Panc1 (cell line): ENCODE data around the gene DBNDD2.

Experiments
- CTCF ChIP-seq: fragments of 450-650 bp; IDR thresholded peaks from 2 replicates; pipeline ENCODE4 v1.5.1; 2017; ENCODE audit warnings: mild to moderate bottlenecking
- POLR2AphosphoS5 ChIP-seq: IDR thresholded peaks from 2 replicates; pipeline ENCODE4 v1.6.1; 2012; ENCODE audit warnings: mild to moderate bottlenecking, low read depth, low read length, moderate library complexity
- REST ChIP-seq, 2 experiments: IDR thresholded peaks; 2 replicates each; pipeline ENCODE4 v1.6.1; 2011 to 2012; ENCODE audit warnings: low read depth in 2 of 2, control low read depth in 1 of 2, low read length in 1 of 2, mild to moderate bottlenecking in 1 of 2, moderate library complexity in 1 of 2; ENCODE audit not compliant: insufficient read depth in 1 of 2
- SIN3A ChIP-seq: IDR thresholded peaks from 2 replicates; pipeline ENCODE4 v1.6.1; 2012; ENCODE audit warnings: low read depth, mild to moderate bottlenecking, low read length, moderate library complexity, borderline replicate concordance; ENCODE audit not compliant: insufficient read depth
- TCF7L2 ChIP-seq: IDR thresholded peaks from 2 replicates; pipeline ENCODE4 v1.6.1; 2011; ENCODE audit warnings: mild to moderate bottlenecking, low read depth, low read length, inconsistent platforms

GRCh38 chr20:45394221-45395113 is 13.6 kb upstream of the DBNDD2 start:
- TF ChIP-seq CTCF, result no peak
- TF ChIP-seq POLR2AphosphoS5, result no peak
- TF ChIP-seq SIN3A, result no peak
- no peak for TF ChIP-seq REST (IDR thresholded peaks at IDR 0.05; ENCODE audit: insufficient read depth in 1 of 2, low read depth in 2 of 2, low read length in 1 of 2)
- no peak for TF ChIP-seq TCF7L2
